Neural cell (in vitro differentiated cells): ENCODE measurements around the gene LHFPL4. TPM values are rescaled to one million over a fixed set of nuclear protein-coding genes. Genes with fewer than 3 reads are reported as not detected.

Experiments used
- H2AFZ ChIP-seq: fragments of 200-600, 300-800 bp; sonication (generic), shearing (Covaris generic); 2 replicates; pipeline ENCODE4 v1.6.0; 2014; ENCODE audit warnings: low read depth, mild to moderate bottlenecking, antibody characterized with exemption, low read length, moderate library complexity
- H3F3A ChIP-seq: fragments of 200-600 bp; shearing (Covaris generic); 2 replicates; pipeline ENCODE4 v1.6.1; 2016; ENCODE audit warnings: mild to moderate bottlenecking, moderate library complexity, mixed read lengths, antibody characterized with exemption, low read length; ENCODE audit not compliant: insufficient read depth, poor library complexity, severe bottlenecking
- H3K27ac ChIP-seq: fragments of 200-600, 300-800 bp; sonication (generic), shearing (Covaris generic); 2 replicates; pipeline ENCODE4 v1.5.1; 2014; ENCODE audit warnings: mild to moderate bottlenecking, low read length, moderate library complexity
- H3K27me3 ChIP-seq: fragments of 300-800, 200-600 bp; sonication (generic), shearing (Covaris generic); 2 replicates; pipeline ENCODE4 v1.6.0; 2014; ENCODE audit warnings: mild to moderate bottlenecking, low read depth, low read length, moderate library complexity; ENCODE audit not compliant: insufficient read depth
- H3K36me3 ChIP-seq: fragments of 300-800, 200-600 bp; sonication (generic), shearing (Covaris generic); 2 replicates; pipeline ENCODE4 v1.5.1; 2014; ENCODE audit warnings: mild to moderate bottlenecking, antibody characterized with exemption, low read length, moderate library complexity; ENCODE audit not compliant: insufficient read depth
- H3K4me2 ChIP-seq: fragments of 300-800, 200-600 bp; sonication (generic), shearing (Covaris generic); 2 replicates; pipeline ENCODE4 v1.6.0; 2014; ENCODE audit warnings: mild to moderate bottlenecking, low read length
- H3K4me3 ChIP-seq: fragments of 300-800, 200-600 bp; sonication (generic), shearing (Covaris generic); 2 replicates; pipeline ENCODE4 v1.5.1; 2014; ENCODE audit warnings: mild to moderate bottlenecking, low read length, moderate library complexity
- H3K79me2 ChIP-seq: fragments of 200-600 bp; shearing (Covaris generic); replicated peaks from 2 replicates; pipeline ENCODE4 v1.6.0; 2014; ENCODE audit warnings: mild to moderate bottlenecking, low read length, moderate library complexity; ENCODE audit not compliant: insufficient read depth
- H3K9ac ChIP-seq: fragments of 300-800, 200-600 bp; sonication (generic), shearing (Covaris generic); 2 replicates; pipeline ENCODE4 v1.6.1; 2016; ENCODE audit warnings: mild to moderate bottlenecking, low read length, mixed read lengths
- H3K9me2 ChIP-seq: fragments of 200-600 bp; shearing (Covaris generic); 2 replicates; pipeline ENCODE4 v1.6.1; 2016; ENCODE audit warnings: mild to moderate bottlenecking, low read length, mixed read lengths; ENCODE audit not compliant: insufficient read depth
- H3K9me3 ChIP-seq: fragments of 200-600, 300-800 bp; sonication (generic), shearing (Covaris generic); 2 replicates; pipeline ENCODE4 v1.6.1; 2016; ENCODE audit warnings: mild to moderate bottlenecking, mixed run types, low read length, moderate library complexity, mixed read lengths
- H4K20me1 ChIP-seq: fragments of 200-600 bp; shearing (Covaris generic); 2 replicates; pipeline ENCODE4 v1.6.1; 2016; ENCODE audit warnings: mild to moderate bottlenecking, mixed run types; ENCODE audit not compliant: insufficient read depth
- EP300 ChIP-seq: fragments of 450-650 bp; conservative IDR thresholded peaks from 2 replicates; pipeline ENCODE4 v1.6.1; 2014; ENCODE audit warnings: antibody characterized with exemption, mild to moderate bottlenecking, moderate library complexity; ENCODE audit not compliant: poor library complexity, severe bottlenecking
- EZH2 ChIP-seq: fragments of 200-600, 300-800 bp; shearing (Covaris generic), sonication (generic); IDR thresholded peaks from 2 replicates; pipeline ENCODE4 v1.6.1; 2014; ENCODE audit warnings: antibody characterized with exemption, low read length, borderline replicate concordance, mild to moderate bottlenecking; ENCODE audit not compliant: insufficient read depth, poor library complexity, severe bottlenecking
- MXI1 ChIP-seq: fragments of 450-650 bp; conservative IDR thresholded peaks from 2 replicates; pipeline ENCODE4 v1.6.1; 2014; ENCODE audit warnings: antibody characterized with exemption, mild to moderate bottlenecking; ENCODE audit not compliant: poor library complexity, severe bottlenecking
- POLR2AphosphoS5 ChIP-seq: IDR thresholded peaks from 2 replicates; pipeline ENCODE4 v1.6.1; 2012
- RAD21 ChIP-seq: fragments of 450-650 bp; conservative IDR thresholded peaks from 2 replicates; pipeline ENCODE4 v1.6.1; 2014; ENCODE audit warnings: antibody characterized with exemption, mild to moderate bottlenecking, moderate library complexity
- SMC3 ChIP-seq: fragments of 450-650 bp; conservative IDR thresholded peaks from 2 replicates; pipeline ENCODE4 v1.6.1; 2014; ENCODE audit warnings: antibody characterized with exemption, mild to moderate bottlenecking, moderate library complexity; ENCODE audit not compliant: poor library complexity
- TAF1 ChIP-seq: IDR thresholded peaks from 2 replicates; pipeline ENCODE4 v1.6.1; 2012; ENCODE audit warnings: low read depth
- polyA plus RNA-seq: library from polyadenylated mRNA; depleted of rRNA; stranded (reverse); fragments of >200 nt; gene quantifications from 2 replicates; pipeline ENCODE4 v1.2.3, GENCODE V29; 2014
- TF ChIP-seq, protein P1 (sequence below): IDR thresholded peaks from 2 replicates; pipeline ENCODE4 v1.6.1; 2012; ENCODE audit warnings: borderline replicate concordance
- TF ChIP-seq, protein P2 (sequence below): fragments of 450-650 bp; IDR thresholded peaks from 2 replicates; pipeline ENCODE4 v1.5.1; 2014; ENCODE audit warnings: antibody characterized with exemption, mild to moderate bottlenecking, moderate library complexity; ENCODE audit not compliant: poor library complexity, severe bottlenecking

The LHFPL4 gene
- polyA plus RNA-seq, 1 donor from 2014 or later, result 37.4 TPM

- H2AFZ ChIP-seq, result no peak overlapping the region
- no peak for TF ChIP-seq SMC3
- TF ChIP-seq EZH2, result no peak
- TF ChIP-seq TAF1, result no peak
- TF ChIP-seq, protein P1, sequence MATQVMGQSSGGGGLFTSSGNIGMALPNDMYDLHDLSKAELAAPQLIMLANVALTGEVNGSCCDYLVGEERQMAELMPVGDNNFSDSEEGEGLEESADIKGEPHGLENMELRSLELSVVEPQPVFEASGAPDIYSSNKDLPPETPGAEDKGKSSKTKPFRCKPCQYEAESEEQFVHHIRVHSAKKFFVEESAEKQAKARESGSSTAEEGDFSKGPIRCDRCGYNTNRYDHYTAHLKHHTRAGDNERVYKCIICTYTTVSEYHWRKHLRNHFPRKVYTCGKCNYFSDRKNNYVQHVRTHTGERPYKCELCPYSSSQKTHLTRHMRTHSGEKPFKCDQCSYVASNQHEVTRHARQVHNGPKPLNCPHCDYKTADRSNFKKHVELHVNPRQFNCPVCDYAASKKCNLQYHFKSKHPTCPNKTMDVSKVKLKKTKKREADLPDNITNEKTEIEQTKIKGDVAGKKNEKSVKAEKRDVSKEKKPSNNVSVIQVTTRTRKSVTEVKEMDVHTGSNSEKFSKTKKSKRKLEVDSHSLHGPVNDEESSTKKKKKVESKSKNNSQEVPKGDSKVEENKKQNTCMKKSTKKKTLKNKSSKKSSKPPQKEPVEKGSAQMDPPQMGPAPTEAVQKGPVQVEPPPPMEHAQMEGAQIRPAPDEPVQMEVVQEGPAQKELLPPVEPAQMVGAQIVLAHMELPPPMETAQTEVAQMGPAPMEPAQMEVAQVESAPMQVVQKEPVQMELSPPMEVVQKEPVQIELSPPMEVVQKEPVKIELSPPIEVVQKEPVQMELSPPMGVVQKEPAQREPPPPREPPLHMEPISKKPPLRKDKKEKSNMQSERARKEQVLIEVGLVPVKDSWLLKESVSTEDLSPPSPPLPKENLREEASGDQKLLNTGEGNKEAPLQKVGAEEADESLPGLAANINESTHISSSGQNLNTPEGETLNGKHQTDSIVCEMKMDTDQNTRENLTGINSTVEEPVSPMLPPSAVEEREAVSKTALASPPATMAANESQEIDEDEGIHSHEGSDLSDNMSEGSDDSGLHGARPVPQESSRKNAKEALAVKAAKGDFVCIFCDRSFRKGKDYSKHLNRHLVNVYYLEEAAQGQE, result no peak
- TF ChIP-seq RAD21, result no peak
- TF ChIP-seq, protein P2, sequence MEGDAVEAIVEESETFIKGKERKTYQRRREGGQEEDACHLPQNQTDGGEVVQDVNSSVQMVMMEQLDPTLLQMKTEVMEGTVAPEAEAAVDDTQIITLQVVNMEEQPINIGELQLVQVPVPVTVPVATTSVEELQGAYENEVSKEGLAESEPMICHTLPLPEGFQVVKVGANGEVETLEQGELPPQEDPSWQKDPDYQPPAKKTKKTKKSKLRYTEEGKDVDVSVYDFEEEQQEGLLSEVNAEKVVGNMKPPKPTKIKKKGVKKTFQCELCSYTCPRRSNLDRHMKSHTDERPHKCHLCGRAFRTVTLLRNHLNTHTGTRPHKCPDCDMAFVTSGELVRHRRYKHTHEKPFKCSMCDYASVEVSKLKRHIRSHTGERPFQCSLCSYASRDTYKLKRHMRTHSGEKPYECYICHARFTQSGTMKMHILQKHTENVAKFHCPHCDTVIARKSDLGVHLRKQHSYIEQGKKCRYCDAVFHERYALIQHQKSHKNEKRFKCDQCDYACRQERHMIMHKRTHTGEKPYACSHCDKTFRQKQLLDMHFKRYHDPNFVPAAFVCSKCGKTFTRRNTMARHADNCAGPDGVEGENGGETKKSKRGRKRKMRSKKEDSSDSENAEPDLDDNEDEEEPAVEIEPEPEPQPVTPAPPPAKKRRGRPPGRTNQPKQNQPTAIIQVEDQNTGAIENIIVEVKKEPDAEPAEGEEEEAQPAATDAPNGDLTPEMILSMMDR, result no peak
- no peak for TF ChIP-seq POLR2AphosphoS5
- TF ChIP-seq MXI1, result no peak
- TF ChIP-seq EP300, result no peak
- no peaks in the 10 kb centered on the region for H3K36me3 ChIP-seq
- H3K9me2 ChIP-seq, result no peaks in the 10 kb centered on the region
- no peaks in the 10 kb centered on the region for H4K20me1 ChIP-seq
- H3K27me3 ChIP-seq, result no peaks in the 10 kb centered on the region
- H3K79me2 ChIP-seq, result no peaks in the 10 kb centered on the region
- H3K4me2 ChIP-seq, result no peak overlapping the region
- no peaks in the 10 kb centered on the region for H3K9me3 ChIP-seq
- no peak overlapping the region for H3K27ac ChIP-seq
- no peak overlapping the region for H3K4me3 ChIP-seq
- no peaks in the 10 kb centered on the region for H3F3A ChIP-seq
- no peak overlapping the region for H3K9ac ChIP-seq
Measured at GRCh38 chr3:9512456-9513045, 41.1 kb downstream of the LHFPL4 start.

GRCh38 chr3:9508781-9509180 lies 44.8 kb downstream of the LHFPL4 start:
- H3K79me2 ChIP-seq, result no peaks in the 10 kb centered on the region
- no peak overlapping the region for H2AFZ ChIP-seq

More at GRCh38 chr3:9508781-9509180, 44.8 kb downstream of the LHFPL4 start:
- Histone ChIP-seq H3K9me3 (no peaks in the 10 kb centered on the region), H4K20me1 (no peaks in the 10 kb centered on the region), H3K9me2 (no peaks in the 10 kb centered on the region), H3K36me3 (no peaks in the 10 kb centered on the region), H3K27me3 (no peaks in the 10 kb centered on the region), H3F3A (no peaks in the 10 kb centered on the region), H3K4me2 (no peak overlapping the region), H3K27ac (no peak overlapping the region), H3K4me3 (no peak overlapping the region), H3K9ac (no peak overlapping the region)
- no peak for TF ChIP-seq EP300
- no peak for TF ChIP-seq MXI1
- TF ChIP-seq, protein P2, result no peak
- no peak for TF ChIP-seq POLR2AphosphoS5
- no peak for TF ChIP-seq SMC3
- TF ChIP-seq, protein P1, result no peak
